ENCODE data around the gene TNFRSF8.

- TF ChIP-seq POLR2A (IDR thresholded peaks at IDR 0.05) (no peak), CTCF (IDR thresholded peaks at IDR 0.05) (no peak), POLR2AphosphoS5 (IDR thresholded peaks at IDR 0.05) (no peak)
Observed at GRCh38 chr1:12149791-12150175, 86.7 kb downstream of the TNFRSF8 start.
